Measurements from ENCODE around the gene ZFYVE28. TPM values are rescaled to one million over a fixed set of nuclear protein-coding genes. Genes with fewer than 3 reads are reported as not detected.

Gene ZFYVE28
- total RNA-seq, 1 experiment from 2014 or later = 19.2 TPM

- peak overlapping the region; percentile 91 for H3K27ac ChIP-seq (ENCODE audit: low read depth, low read length)
- H3K27me3 ChIP-seq (ENCODE audit: insufficient read depth, low read length) = no peaks in the 10 kb centered on the region
- ChIA-PET POLR2A (interaction anchor here (1.5 kb wide), 1 partner anchor 172 kb away, joined by 3 read pairs; the partner anchor contains the start of genes HAUS3 and POLN), CTCF (interaction anchor here (1.2 to 2.3 kb wide), 5 partner anchors 12 to 194 kb away, joined by 3 to 9 read pairs (median 6); no protein-coding TSS in a partner anchor), RAD21 (ENCODE audit: low non-redundant PET in 1 of 2, low total read pairs in 2 of 2, uncharacterized antibody in 2 of 2, unreplicated experiment in 2 of 2) (no interaction called here)
- H3K9ac ChIP-seq (ENCODE audit: low read length) = peak overlapping the region; percentile 70
- H2AFZ ChIP-seq (ENCODE audit: low read depth, low read length, poor library complexity, severe bottlenecking) = no peak overlapping the region
- intact Hi-C loops (cut with micrococcal nuclease) = loop anchor here (5.0 kb wide), 2 partner anchors 152 to 172 kb away; partner anchors contain the start of genes HAUS3, MXD4 and POLN
- peaks cover 32 to 79% of the 10 kb centered on the region in 2 experiments for H3K4me1 ChIP-seq (ENCODE audit: control insufficient read depth in 1 of 2, insufficient read depth in 2 of 2, low read length in 2 of 2)
- ATAC-seq (peak; percentile 11; the same call in 1 of the 2 replicates), DNase-seq (ENCODE audit: low read depth, low spot score) (no peak)
- peak overlapping the region; percentile 86 for H3K4me2 ChIP-seq (ENCODE audit: low read length)
- no TSS peak for BruUV-seq (replicated peaks)
- no peaks in the 10 kb centered on the region for H3K9me2 ChIP-seq (ENCODE audit: insufficient read depth)
- H4K20me1 ChIP-seq (ENCODE audit: insufficient read depth) = no peaks in the 10 kb centered on the region
- peak overlapping the region; percentile 47 to 58 for H3K4me3 ChIP-seq (replicated peaks in 1 of 2; ENCODE audit: low read depth in 1 of 2, low read length in 2 of 2)
- H3K9me3 ChIP-seq (ENCODE audit: control insufficient read depth in 1 of 2, insufficient read depth in 1 of 2, low read depth in 1 of 2, low read length in 2 of 2) = no peaks in the 10 kb centered on the region
- TF ChIP-seq ZBTB33 (IDR thresholded peaks at IDR 0.05; ENCODE audit: extremely low read depth, insufficient replicate concordance, low read length) (no peak), ZNF274 (IDR thresholded peaks at IDR 0.05; ENCODE audit: low read depth, low read length) (no peak)
- peaks cover 61% of the 10 kb centered on the region for H3K79me2 ChIP-seq (ENCODE audit: insufficient read depth, low read length)
- no peaks in the 10 kb centered on the region for H3K36me3 ChIP-seq (ENCODE audit: control insufficient read depth in 1 of 2, insufficient read depth in 2 of 2, low read length in 2 of 2)
Measured at GRCh38 chr4:2413821-2414610, 4.4 kb downstream of the ZFYVE28 start.

Data from HCT116 (cell line).